Activated CD8-positive, alpha-beta T cell treated with anti-CD3 and anti-CD28 coated beads for 36 hours (primary cell): ENCODE data around the gene STAT5A. TPM values are rescaled to one million over a fixed set of nuclear protein-coding genes. Genes with fewer than 3 reads are reported as not detected.
"Not testable (repeated sequence)": the region's sequence is repeated elsewhere in the genome, so short reads cannot be mapped to it uniquely, and the experiment has no call there.

Experiments
- ATAC-seq: fragments of 200-7000 bp; cut with Tn5 transposase; one replicate; pipeline ENCODE4 v1.10.0; 2021; ENCODE audit warnings: mild to moderate bottlenecking, moderate library complexity
- CTCF ChIA-PET: fragments of 350-600 bp; sonication (Branson Sonifier 250); formaldehyde crosslinking; loops from one replicate; lab custom pipeline; 2021; ENCODE audit warnings: antibody characterized with exemption; lab: Charles Lee
- POLR2A ChIA-PET: fragments of 350-600 bp; sonication (Branson Sonifier 250); formaldehyde crosslinking; loops from one replicate; lab custom pipeline; 2021; ENCODE audit warnings: antibody characterized with exemption; lab: Charles Lee
- DNase-seq: peaks from one replicate; pipeline ENCODE4 v3.0.0-alpha.2; 2020
- H3K27ac Mint-ChIP-seq: one replicate; pipeline ENCODE4 v1.8.0; 2021; ENCODE audit warnings: mild to moderate bottlenecking, mixed read lengths
- H3K27me3 Mint-ChIP-seq: one replicate; pipeline ENCODE4 v1.8.0; 2021; ENCODE audit warnings: mixed read lengths
- H3K36me3 Mint-ChIP-seq: one replicate; pipeline ENCODE4 v1.8.0; 2021; ENCODE audit warnings: low read depth, mixed read lengths
- H3K4me1 Mint-ChIP-seq: one replicate; pipeline ENCODE4 v1.8.0; 2021; ENCODE audit warnings: low read depth, mixed read lengths
- H3K4me3 Mint-ChIP-seq: one replicate; pipeline ENCODE4 v1.8.0; 2021; ENCODE audit warnings: mild to moderate bottlenecking, moderate library complexity, mixed read lengths
- H3K9me3 Mint-ChIP-seq: one replicate; pipeline ENCODE4 v1.8.0; 2021; ENCODE audit warnings: mixed read lengths
- intact Hi-C: fragments of 100-400 bp; cut with micrococcal nuclease; formaldehyde crosslinking; loops from one replicate; pipeline ENCODE4 v1.10.0; 2022
- total RNA-seq, 2 experiments: library from RNA; stranded (reverse); gene quantifications; one replicate each; pipeline ENCODE4 v1.2.3, GENCODE V29; 2021
- TF ChIP-seq, protein P1 (sequence below): fragments of 200-600 bp; IDR thresholded peaks from one replicate; pipeline ENCODE4 v1.8.0; 2022; ENCODE audit warnings: antibody characterized with exemption, mild to moderate bottlenecking

STAT5A gene
- total RNA-seq, 2 experiments from 2014 or later: 163 to 190 TPM

GRCh38 chr17:42313773-42314566 is 25.7 kb downstream of the STAT5A start:
- Mint-ChIP-seq H3K9me3 (no peaks in the 10 kb centered on the region), H3K4me1 (peaks cover 82% of the 10 kb centered on the region), H3K27ac (peak overlapping the region; percentile 91), H3K36me3 (peaks cover 74% of the 10 kb centered on the region), H3K27me3 (no peaks in the 10 kb centered on the region), H3K4me3 (peak overlapping the region; percentile 66)
- intact Hi-C loops: no loop called here
- ATAC-seq: no peak
- ChIA-PET CTCF (interaction anchor here (1.0 to 30.6 kb wide), 10 partner anchors 7 to 204 kb away, joined by 3 to 968 read pairs (median 11); partner anchors contain the start of genes CAVIN1 and STAT3), POLR2A (interaction anchor here (1.2 to 8.0 kb wide), 12 partner anchors 8 to 132 kb away, joined by 3 to 136 read pairs (median 10); partner anchors contain the start of genes CAVIN1, STAT3, STAT5A and STAT5B)
- DNase-seq: peak; percentile 45
- TF ChIP-seq, protein P1, sequence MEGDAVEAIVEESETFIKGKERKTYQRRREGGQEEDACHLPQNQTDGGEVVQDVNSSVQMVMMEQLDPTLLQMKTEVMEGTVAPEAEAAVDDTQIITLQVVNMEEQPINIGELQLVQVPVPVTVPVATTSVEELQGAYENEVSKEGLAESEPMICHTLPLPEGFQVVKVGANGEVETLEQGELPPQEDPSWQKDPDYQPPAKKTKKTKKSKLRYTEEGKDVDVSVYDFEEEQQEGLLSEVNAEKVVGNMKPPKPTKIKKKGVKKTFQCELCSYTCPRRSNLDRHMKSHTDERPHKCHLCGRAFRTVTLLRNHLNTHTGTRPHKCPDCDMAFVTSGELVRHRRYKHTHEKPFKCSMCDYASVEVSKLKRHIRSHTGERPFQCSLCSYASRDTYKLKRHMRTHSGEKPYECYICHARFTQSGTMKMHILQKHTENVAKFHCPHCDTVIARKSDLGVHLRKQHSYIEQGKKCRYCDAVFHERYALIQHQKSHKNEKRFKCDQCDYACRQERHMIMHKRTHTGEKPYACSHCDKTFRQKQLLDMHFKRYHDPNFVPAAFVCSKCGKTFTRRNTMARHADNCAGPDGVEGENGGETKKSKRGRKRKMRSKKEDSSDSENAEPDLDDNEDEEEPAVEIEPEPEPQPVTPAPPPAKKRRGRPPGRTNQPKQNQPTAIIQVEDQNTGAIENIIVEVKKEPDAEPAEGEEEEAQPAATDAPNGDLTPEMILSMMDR: no peak

GRCh38 chr17:42315402-42316156 is 27.3 kb downstream of the STAT5A start:
- Mint-ChIP-seq H3K27me3 (no peaks in the 10 kb centered on the region), H3K4me1 (peaks cover 78% of the 10 kb centered on the region), H3K36me3 (peaks cover 72% of the 10 kb centered on the region), H3K9me3 (no peaks in the 10 kb centered on the region), H3K27ac (peak overlapping the region; percentile 75), H3K4me3 (no peak overlapping the region)
- no peak for ATAC-seq
- intact Hi-C loops: no loop called here
- TF ChIP-seq, protein P1: no peak
- DNase-seq: peak; percentile 55
- ChIA-PET CTCF (interaction anchor here (0.9 to 30.6 kb wide), 6 partner anchors 8 to 212 kb away, joined by 3 to 968 read pairs (median 6); partner anchors contain the start of gene STAT3), POLR2A (interaction anchor here (0.6 to 8.0 kb wide), 8 partner anchors 8 to 90 kb away, joined by 3 to 52 read pairs (median 3); partner anchors contain the start of gene STAT3)

DNA sequence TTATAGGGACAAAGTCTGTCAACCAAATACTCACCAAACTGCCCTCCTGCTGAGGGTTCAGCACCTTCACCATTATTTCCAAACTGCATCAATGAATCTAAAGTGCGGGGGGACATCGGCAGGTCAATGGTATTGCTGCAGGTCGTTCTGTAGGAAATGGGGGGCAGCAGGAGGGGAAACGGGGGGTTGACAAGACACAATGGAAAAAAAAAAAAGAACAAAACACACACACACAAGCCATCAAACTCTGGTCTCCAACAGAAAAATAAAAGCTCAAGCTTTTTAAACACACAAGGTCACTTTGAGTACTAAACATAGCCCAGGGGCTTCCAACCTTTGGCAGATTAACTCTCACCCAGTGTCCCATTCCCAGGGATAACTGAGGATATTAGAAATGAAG is 28.5 kb downstream of the STAT5A start:
- Mint-ChIP-seq H3K4me3 (no peak overlapping the region), H3K9me3 (no peaks in the 10 kb centered on the region), H3K27me3 (no peaks in the 10 kb centered on the region), H3K36me3 (peaks cover 70% of the 10 kb centered on the region), H3K27ac (peak overlapping the region; percentile 10), H3K4me1 (peaks cover 74% of the 10 kb centered on the region)
- ATAC-seq (no peak), DNase-seq (no peak)
- ChIA-PET CTCF (interaction anchor here (0.5 to 30.6 kb wide), 4 partner anchors 8 to 147 kb away, joined by 3 to 968 read pairs (median 3); partner anchors contain the start of genes STAT3 and STAT5A), POLR2A (interaction anchor here (0.6 to 8.0 kb wide), 5 partner anchors 15 to 80 kb away, joined by 4 to 52 read pairs (median 6); partner anchors contain the start of gene STAT3)
- TF ChIP-seq, protein P1: no peak
- intact Hi-C loops: no loop called here

DNA sequence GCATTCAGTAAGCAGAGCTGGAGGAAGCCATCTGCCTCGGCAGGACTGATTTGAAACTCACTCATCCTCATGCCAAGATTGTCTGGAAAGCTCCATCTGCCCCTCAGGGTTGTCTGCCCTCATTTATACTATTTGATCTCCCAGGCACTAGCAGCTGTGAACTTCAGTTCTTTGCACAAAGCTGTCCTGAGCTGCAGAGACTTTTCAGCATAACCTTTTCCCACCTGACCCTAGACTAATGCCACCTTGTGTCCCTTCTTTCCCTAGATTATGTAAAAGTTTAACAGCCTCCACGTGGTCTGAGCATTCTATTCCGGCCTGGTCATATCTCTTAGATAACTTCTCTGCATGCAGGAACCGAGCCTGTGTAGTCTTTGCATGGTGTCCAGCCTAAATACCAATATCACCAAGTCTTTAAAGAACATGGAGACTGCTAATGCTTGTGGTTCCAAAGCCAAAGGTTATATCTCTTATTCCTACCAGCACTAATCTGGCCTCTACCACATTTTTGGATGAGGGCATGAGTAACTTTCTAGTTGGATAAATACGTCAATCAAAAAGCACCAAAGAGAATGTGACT is 29.1 kb downstream of the STAT5A start:
- Mint-ChIP-seq H3K4me1 (peaks cover 76% of the 10 kb centered on the region), H3K36me3 (peaks cover 70% of the 10 kb centered on the region), H3K27ac (peak overlapping the region; percentile 36), H3K27me3 (no peaks in the 10 kb centered on the region), H3K9me3 (no peaks in the 10 kb centered on the region), H3K4me3 (no peak overlapping the region)
- intact Hi-C loops: no loop called here
- TF ChIP-seq, protein P1: no peak
- DNase-seq: no peak
- ChIA-PET POLR2A (interaction anchor here (0.6 to 2.7 kb wide), 5 partner anchors 10 to 86 kb away, joined by 3 to 12 read pairs (median 5); partner anchors contain the start of gene STAT3), CTCF (interaction anchor here (0.5 to 30.6 kb wide), 3 partner anchors 9 to 147 kb away, joined by 3 to 968 read pairs (median 3); partner anchors contain the start of gene STAT3)
- no peak for ATAC-seq

DNA sequence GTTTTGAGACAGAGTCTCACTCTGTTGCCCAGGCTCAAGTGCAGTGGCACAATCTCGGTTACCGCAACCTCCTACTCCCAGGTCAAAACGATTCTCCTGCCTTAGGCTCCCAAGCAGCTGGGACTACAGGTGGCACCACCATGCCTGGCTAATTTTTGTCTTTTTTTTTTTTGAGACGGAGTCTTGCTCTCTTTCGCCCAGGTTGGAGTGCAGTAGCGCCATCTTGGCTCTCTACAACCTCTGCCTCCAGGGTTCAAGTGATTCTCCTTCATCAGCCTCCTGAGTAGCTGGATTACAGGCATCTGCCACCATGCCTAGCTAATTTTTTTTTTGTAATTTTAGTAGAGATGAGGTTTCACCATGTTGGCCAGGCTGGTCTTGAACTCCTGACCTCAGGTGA is 29.7 kb downstream of the STAT5A start:
- intact Hi-C loops, H3K27me3 Mint-ChIP-seq, DNase-seq, H3K4me3 Mint-ChIP-seq, H3K27ac Mint-ChIP-seq, ATAC-seq, H3K9me3 Mint-ChIP-seq: not testable (repeated sequence)
- Mint-ChIP-seq H3K4me1 (peaks cover 77% of the 10 kb centered on the region), H3K36me3 (peaks cover 76% of the 10 kb centered on the region)
- ChIA-PET POLR2A (interaction anchor here (1.6 to 2.7 kb wide), 3 partner anchors 10 to 85 kb away, joined by 5 to 12 read pairs (median 6); partner anchors contain the start of gene STAT3), CTCF (interaction anchor here (0.9 to 30.6 kb wide), 6 partner anchors 9 to 209 kb away, joined by 3 to 968 read pairs (median 3); partner anchors contain the start of genes HCRT and STAT3)
